Right cardiac atrium (tissue), 5 donors: ENCODE results near the gene CARD11. TPM values are rescaled to one million over a fixed set of nuclear protein-coding genes. Genes with fewer than 3 reads are reported as not detected.
"Not testable (repeated sequence)": the region's sequence is repeated elsewhere in the genome, so short reads cannot be mapped to it uniquely, and the experiment has no call there.

Experiments used
- ATAC-seq, 2 donors: fragments of 200-7000 bp; cut with Tn5 transposase; one replicate each; pipeline versions ENCODE4 v1.8.0 to v1.9.1; 2020; ENCODE audit warnings: moderate library complexity in 2 of 2, mild to moderate bottlenecking in 1 of 2
- DNase-seq, 3 donors: peaks; one replicate each; pipeline ENCODE4 v3.0.0-alpha.2; 2020
- H3K27ac ChIP-seq: one replicate; pipeline ENCODE4 v1.5.1; 2013; ENCODE audit warnings: mild to moderate bottlenecking, low read length, control low read depth, moderate library complexity
- H3K27me3 ChIP-seq: one replicate; pipeline ENCODE4 v1.6.1; 2013; ENCODE audit not compliant: control insufficient read depth, insufficient read depth
- H3K4me1 ChIP-seq: one replicate; pipeline ENCODE4 v1.6.1; 2013; ENCODE audit warnings: low read length; ENCODE audit not compliant: control insufficient read depth, insufficient read depth
- H3K4me3 ChIP-seq: one replicate; pipeline ENCODE4 v1.5.1; 2013; ENCODE audit warnings: low read length, control low read depth
- H3K9me3 ChIP-seq: one replicate; pipeline ENCODE4 v1.6.1; 2013; ENCODE audit warnings: low read length; ENCODE audit not compliant: control insufficient read depth
- WGBS: extraction: QIAGEN DNeasy Blood & Tissue Kit; methylation state at CpG from one replicate; pipeline ENCODE4 v1.1.7; 2013; 5-methylcytosine and 5-hydroxymethylcytosine counted together
- intact Hi-C, 4 donors: fragments of 100-400 bp; cut with DNase I; formaldehyde crosslinking; loops; one replicate each; pipeline versions ENCODE4 v1.11.0 to v1.14.0; 2022 to 2023
- polyA plus RNA-seq: library from polyadenylated mRNA; stranded (reverse); fragments of 200-250 nt; gene quantifications from one replicate; pipeline ENCODE4 v1.2.3, GENCODE V29; 2013
- total RNA-seq, 4 donors: library from RNA; stranded (reverse); fragmentation: NEBNext Ultra II Directional; extraction: Animal tissue kit (Norgen Biotek cat#: 25700); gene quantifications; one replicate each; pipeline ENCODE4 v1.2.1, GENCODE V29; 2021
- donor health status: healthy with polysubstance abuse.
- donor health status: DM: no; HTN: yes; CAD: no.
- donor health status: DM: no; HTN: no; CAD: no.
- donor health status: DM: no; HTN: yes; CAD: no; lungs with severe emphysema.
- donor health status: DM: yes; HTN: yes; CAD: no.

Gene CARD11
- total and polyA plus RNA-seq, 5 donors = 0.16 to 0.96 (median 0.41) TPM

DNA sequence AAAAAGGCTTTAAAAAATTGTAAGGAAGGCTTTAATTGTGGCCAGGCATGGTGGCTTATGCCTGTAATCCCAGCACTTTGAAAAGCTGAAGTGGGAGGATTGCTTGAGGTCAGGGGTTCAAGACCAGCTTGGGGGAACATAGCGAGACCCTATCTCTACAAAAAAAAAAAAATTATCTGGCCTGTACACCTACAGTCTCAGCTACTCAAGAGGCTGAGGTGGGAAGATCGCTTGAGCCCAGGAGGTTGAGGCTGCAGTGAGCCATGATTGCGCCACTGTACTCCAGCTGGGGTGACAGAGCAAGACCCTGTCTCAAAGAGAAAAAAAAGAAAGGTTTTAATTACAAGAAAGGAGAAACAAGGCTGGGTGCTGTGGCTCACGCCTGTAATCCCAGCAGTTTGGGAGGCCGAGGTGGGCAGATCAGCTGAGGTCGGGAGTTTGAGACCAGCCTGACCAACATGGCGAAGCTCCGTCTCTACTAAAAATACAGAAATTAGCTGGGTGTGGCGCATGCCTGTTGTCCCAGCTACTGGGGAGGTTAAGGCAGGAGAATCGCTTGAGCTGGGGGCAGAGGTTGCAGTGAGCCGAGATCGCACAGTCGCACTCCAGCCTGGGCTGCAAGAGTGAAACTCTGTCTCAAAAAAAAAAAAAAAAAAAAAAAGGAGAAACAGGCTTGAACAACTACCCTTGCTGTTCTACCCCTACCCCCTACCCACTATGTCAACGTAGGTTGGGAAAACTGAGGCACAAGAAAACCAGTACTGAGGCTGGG is 83.7 kb downstream of the CARD11 start:
- ATAC-seq (no peak), DNase-seq (no peak)
- Histone ChIP-seq H3K27ac (no peak overlapping the region), H3K9me3 (no peaks in the 10 kb centered on the region), H3K4me3 (no peak overlapping the region), H3K4me1 (no peaks in the 10 kb centered on the region), H3K27me3 (no peaks in the 10 kb centered on the region)
- intact Hi-C loops = no loop called here
- WGBS = 90% methylated on average over 14 of the region's 14 CpGs

DNA sequence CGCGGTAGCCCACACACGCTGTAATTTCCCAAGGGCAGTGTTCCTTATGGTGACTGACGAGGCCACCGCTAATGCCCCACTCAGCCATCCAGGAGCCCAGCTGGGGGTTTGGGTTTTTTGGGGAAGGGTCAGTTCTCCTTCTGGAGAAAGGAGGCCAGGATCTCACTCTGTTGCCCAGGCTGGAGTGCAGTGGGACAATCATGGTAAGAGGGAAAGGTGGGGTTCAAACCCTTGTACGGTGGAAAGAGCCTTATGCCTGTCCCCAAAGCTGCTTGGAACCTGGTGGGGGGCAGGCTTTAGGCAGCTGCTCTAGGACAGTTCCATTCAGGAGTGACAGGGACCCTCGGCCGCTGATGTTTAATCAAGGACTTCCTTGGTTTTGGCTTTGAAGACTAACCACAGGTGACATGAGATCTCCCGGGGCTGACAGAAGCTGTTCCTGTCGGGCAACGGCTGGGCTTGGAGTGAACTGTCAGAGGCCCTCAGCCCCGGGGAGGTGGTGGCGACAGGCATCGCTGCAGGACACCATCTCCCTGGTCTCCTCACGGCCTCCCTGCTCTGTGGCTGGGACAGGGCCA is 84.5 kb downstream of the CARD11 start:
- DNase-seq = no peak
- Histone ChIP-seq H3K4me1 (no peaks in the 10 kb centered on the region), H3K27me3 (no peaks in the 10 kb centered on the region), H3K9me3 (no peaks in the 10 kb centered on the region), H3K27ac (no peak overlapping the region), H3K4me3 (no peak overlapping the region)
- ATAC-seq = no peak
- 74% methylated on average over 15 of the region's 15 CpGs for WGBS
- intact Hi-C loops = no loop called here

DNA sequence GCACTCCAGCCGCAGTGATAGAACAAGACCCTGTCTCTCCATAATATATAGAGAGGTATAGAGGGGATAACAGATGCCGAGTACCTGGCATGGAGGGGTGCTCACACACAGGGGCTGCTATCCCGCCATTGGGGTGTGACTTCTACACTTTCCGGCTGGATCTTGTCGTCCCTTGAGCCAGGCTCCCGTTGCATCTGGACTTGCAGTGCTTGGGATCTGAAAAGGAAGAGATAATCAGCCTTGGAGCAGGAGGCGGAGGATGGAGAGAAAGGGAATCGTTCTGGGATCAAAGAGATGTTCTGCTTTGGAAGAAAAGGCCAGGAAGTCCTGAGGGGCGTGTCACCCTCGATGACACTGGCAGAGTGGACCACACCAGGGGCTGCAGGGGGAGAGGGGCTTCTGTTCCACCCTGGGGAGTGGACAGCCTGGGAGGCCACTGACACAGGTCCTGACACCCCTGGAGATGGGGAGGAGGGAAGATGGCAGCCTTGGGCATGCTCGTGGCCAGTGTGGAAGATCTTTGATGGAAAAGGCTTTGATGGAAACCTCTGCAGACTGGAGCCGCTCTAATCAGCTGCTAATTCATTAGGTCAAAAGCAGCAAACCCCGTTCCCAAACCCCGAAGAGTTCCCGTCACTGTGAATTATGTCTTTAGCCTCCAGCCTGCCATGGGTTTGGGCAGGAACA is 85.1 kb downstream of the CARD11 start:
- no peak for ATAC-seq
- WGBS = 79% methylated on average over 15 of the region's 15 CpGs
- Histone ChIP-seq H3K9me3 (no peaks in the 10 kb centered on the region), H3K27ac (no peak overlapping the region), H3K4me1 (no peaks in the 10 kb centered on the region), H3K27me3 (no peaks in the 10 kb centered on the region), H3K4me3 (no peak overlapping the region)
- intact Hi-C loops = no loop called here
- no peak for DNase-seq

DNA sequence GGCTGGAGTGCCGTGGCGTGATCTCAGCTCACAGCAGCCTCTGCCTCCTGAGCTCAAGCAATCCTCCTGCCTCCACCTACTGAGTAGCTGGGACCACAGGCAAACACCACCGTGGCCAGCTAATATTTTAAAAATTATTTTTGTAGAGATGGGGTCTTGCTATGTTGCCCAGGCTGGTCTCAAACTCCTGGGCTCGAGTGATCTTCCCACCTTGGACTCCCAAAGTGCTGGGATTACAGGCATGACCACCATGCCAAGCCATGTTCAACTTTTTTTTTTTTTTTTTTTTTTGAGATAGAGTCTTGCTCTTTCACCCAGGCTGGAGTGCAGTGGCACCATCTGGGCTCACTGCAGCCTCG is 86.3 kb downstream of the CARD11 start:
- ATAC-seq, intact Hi-C loops, DNase-seq, H3K4me1 ChIP-seq, H3K27me3 ChIP-seq, H3K27ac ChIP-seq, H3K9me3 ChIP-seq, H3K4me3 ChIP-seq: not testable (repeated sequence)
- WGBS = 81% methylated on average over 5 of the region's 5 CpGs

DNA sequence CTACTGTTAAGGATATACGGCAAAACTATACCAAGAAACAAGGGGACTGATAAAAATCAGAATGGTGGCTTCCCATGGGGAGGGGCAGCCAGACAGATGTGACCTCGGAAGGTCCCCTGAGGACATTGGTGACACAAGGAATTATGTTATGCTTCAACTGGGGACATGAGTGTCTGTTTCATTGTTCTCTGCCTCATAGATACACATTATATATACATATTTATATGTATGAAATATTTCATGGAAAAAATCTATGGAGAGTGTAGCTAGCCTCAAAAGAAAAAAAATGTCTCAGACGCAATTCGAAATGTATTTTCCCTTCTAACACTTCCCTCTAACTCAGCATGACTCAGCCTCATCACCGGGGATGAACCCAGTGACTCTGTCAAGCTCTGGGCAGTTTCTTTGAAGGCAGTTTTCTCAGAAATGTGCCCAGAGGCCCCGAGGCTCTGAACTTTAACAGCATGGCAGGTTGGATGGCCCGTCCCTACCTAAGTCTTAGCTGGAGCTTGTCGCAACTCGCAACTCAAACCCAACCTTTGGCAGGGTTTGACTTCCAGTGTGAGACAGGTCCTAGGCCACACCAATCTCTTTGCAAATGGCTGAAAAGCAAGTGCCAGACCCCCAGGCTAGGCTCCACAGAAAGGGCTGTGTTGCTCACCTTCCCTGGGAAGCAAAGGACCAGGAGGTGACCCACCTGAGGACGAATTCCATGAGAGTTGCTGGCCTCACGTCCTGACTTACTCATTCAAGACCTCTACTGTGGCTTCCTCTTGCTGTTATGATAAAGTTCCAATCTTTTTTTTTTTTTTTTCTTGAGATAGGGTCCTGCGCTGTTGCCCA is 86.9 kb downstream of the CARD11 start:
- H3K9me3 ChIP-seq = no peaks in the 10 kb centered on the region
- H3K27ac ChIP-seq = no peak overlapping the region
- 64% methylated on average over 12 of the region's 12 CpGs for WGBS
- intact Hi-C loops = no loop called here
- no peaks in the 10 kb centered on the region for H3K27me3 ChIP-seq
- no peaks in the 10 kb centered on the region for H3K4me1 ChIP-seq
- ATAC-seq (no peak), DNase-seq (no peak)
- no peak overlapping the region for H3K4me3 ChIP-seq

DNA sequence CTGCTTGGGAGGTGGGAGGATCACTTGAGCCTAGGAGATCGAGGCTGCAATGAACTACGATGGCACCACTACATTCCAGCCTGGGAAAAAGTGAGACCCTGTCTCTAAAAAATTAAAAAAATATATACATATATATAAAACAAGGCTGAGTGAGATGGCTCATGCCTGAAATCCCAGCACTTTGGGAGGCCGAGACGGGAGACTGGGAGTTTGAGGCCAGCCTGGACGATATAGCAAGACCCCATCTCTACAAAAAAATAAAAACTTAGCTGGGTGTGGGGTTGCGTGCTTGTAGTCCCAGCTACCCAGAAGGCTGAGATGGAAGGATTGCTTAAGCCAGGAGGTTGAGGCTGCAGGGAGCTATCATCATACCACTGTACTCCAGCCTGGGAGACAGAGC is 87.6 kb downstream of the CARD11 start:
- no peak for DNase-seq
- Histone ChIP-seq H3K4me1 (no peaks in the 10 kb centered on the region), H3K4me3 (no peak overlapping the region), H3K27ac (no peak overlapping the region), H3K9me3 (no peaks in the 10 kb centered on the region), H3K27me3 (no peaks in the 10 kb centered on the region)
- no peak for ATAC-seq
- intact Hi-C loops = no loop called here
- 94% methylated on average over 6 of the region's 6 CpGs for WGBS

DNA sequence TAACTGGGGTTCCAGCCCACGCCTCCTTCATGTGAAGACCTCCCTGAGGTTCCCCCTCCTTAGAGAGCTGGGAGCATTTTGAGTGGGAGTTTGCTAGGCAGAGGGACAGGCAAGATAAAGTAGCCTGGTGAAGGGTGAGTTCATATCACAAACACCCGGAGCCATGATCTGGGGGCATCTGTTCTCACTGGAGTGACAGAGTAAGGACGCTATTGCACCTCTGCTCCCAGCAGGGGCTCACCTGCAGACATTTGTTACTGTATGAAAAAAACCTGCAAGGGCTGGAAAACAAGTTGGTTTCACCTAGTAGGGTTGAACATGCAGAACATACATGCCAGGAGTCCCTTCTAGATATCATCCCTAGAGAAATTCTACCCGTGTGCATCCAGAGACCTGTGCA is 88.4 kb downstream of the CARD11 start:
- WGBS = 74% methylated on average over 4 of the region's 4 CpGs
- Histone ChIP-seq H3K27me3 (no peaks in the 10 kb centered on the region), H3K4me3 (no peak overlapping the region), H3K27ac (no peak overlapping the region), H3K9me3 (no peaks in the 10 kb centered on the region), H3K4me1 (no peaks in the 10 kb centered on the region)
- DNase-seq = no peak
- no peak for ATAC-seq
- intact Hi-C loops = no loop called here

DNA sequence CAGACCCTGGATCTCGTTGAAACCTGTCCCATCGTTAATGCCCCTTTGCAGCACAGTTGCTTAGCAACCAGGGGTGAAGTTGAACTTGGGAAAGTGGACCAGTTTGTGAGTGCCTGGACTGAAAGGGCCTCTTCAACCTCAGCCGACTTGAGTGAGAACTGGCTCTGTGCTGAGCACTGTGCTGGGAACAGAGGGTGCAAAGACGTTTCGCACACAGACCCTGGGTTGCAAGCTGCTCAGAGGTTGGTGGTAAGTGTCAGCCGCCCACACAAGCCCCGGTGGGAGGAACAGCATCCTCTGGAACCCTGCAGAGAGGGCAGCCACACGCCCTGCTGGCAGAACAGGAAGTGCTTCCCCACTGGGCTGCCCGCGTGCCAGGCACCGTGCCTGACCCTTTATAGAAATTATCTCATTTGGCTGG is 89.2 kb downstream of the CARD11 start:
- Histone ChIP-seq H3K4me3 (no peak overlapping the region), H3K9me3 (no peaks in the 10 kb centered on the region), H3K4me1 (no peaks in the 10 kb centered on the region), H3K27ac (no peak overlapping the region), H3K27me3 (no peaks in the 10 kb centered on the region)
- peak in 2 of 3 donors; percentile 63 to 67 for DNase-seq
- intact Hi-C loops = no loop called here
- 71% methylated on average over 11 of the region's 11 CpGs for WGBS
- ATAC-seq = peak in 1 of 2 donors; percentile 45

DNA sequence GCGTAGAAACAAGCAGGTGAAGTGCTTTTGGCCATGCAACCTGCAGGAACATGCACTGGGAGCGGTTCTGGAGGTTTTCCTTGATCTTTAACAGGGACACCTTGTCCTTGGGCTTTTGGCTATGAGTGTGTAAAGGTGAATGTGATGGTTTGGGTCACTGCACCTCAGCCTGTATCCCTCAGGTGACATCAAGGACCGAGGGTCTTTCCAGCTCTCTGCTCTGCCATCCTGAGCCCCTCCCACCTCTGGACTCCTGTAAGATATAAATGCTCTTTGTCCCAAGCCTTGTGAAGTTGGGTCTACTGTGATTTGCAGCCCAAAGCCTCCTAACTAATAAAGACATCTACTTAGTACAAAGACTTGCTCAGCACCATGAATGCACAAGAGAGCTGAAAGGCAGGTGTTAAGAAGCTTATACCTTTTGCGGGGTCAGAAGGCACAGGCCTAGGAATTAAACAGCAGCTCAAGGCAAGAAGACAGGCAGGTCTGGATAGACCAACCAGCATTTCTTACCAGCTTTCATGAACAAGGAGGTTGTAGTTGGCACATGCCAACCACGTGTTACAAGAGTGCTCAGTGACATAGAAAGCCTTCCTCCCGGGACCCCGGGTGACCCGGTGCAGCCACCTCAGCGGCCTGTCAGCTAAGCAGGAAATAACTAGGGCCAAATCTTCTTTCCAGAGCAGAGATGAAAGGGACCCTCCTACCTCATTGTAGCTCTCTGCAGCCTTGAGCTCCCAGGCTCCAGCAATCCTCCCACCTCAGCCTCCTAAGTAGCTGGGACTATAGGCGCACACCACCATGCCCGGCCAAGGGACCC is 89.9 kb downstream of the CARD11 start:
- WGBS = 77% methylated on average over 11 of the region's 11 CpGs
- DNase-seq (no peak), ATAC-seq (no peak)
- Histone ChIP-seq H3K27me3 (no peaks in the 10 kb centered on the region), H3K4me3 (no peak overlapping the region), H3K27ac (no peak overlapping the region), H3K4me1 (no peaks in the 10 kb centered on the region), H3K9me3 (no peaks in the 10 kb centered on the region)
- intact Hi-C loops = no loop called here

DNA sequence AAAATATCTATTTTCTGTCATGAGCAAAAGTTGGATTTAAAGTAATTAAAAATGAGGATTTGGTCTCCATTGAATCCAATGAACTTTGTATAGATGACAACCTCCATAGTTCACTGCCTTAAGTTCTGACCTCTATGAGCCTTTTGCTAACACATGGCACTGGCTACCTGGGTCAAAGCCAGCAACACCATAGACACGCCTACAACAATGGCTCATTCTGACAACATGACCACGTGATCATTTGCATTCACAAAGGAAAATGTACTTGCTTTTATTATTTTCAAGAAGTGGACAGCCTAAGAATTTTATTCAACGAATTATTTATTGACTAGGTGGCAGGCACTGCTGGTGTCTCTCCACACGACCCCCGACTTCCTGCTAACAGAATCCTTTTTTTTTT is 90.6 kb downstream of the CARD11 start:
- no peaks in the 10 kb centered on the region for H3K27me3 ChIP-seq
- no peak overlapping the region for H3K4me3 ChIP-seq
- ATAC-seq (no peak), DNase-seq (no peak)
- H3K4me1 ChIP-seq = no peaks in the 10 kb centered on the region
- no peaks in the 10 kb centered on the region for H3K9me3 ChIP-seq
- WGBS = 73% methylated on average over 5 of the region's 5 CpGs
- no peak overlapping the region for H3K27ac ChIP-seq
- intact Hi-C loops = no loop called here
